ENCODE results near the gene CAMSAP1. TPM values are rescaled to one million over a fixed set of nuclear protein-coding genes. Genes with fewer than 3 reads are reported as not detected.

The CAMSAP1 gene
- polyA plus RNA-seq, 1 donor from 2014 or later: 58.5 TPM

GRCh38 chr9:135766251-135766650 lies 141.1 kb downstream of the CAMSAP1 start:
- Histone ChIP-seq H4K20me1 (ENCODE audit: insufficient read depth) (no peaks in the 10 kb centered on the region), H3K9ac (ENCODE audit: low read length) (no peak overlapping the region), H3K27me3 (ENCODE audit: insufficient read depth, low read depth, low read length) (no peaks in the 10 kb centered on the region), H3K36me3 (ENCODE audit: insufficient read depth, low read length) (no peaks in the 10 kb centered on the region), H3F3A (ENCODE audit: insufficient read depth, low read length, poor library complexity, severe bottlenecking) (no peaks in the 10 kb centered on the region), H3K79me2 (replicated peaks; ENCODE audit: insufficient read depth, low read length) (no peaks in the 10 kb centered on the region), H3K27ac (ENCODE audit: low read length) (no peak overlapping the region), H3K4me3 (ENCODE audit: low read length) (no peak overlapping the region), H3K9me3 (ENCODE audit: low read length) (no peaks in the 10 kb centered on the region), H3K4me2 (ENCODE audit: low read length) (no peak overlapping the region), H2AFZ (ENCODE audit: low read depth, low read length) (no peak overlapping the region), H3K9me2 (ENCODE audit: insufficient read depth, low read length) (no peaks in the 10 kb centered on the region)
- TF ChIP-seq REST (IDR thresholded peaks at IDR 0.05; ENCODE audit: borderline replicate concordance) (no peak), POLR2AphosphoS5 (IDR thresholded peaks at IDR 0.05) (no peak), MXI1 (conservative IDR thresholded peaks at IDR 0.05; ENCODE audit: poor library complexity, severe bottlenecking) (no peak), EZH2 (IDR thresholded peaks at IDR 0.05; ENCODE audit: borderline replicate concordance, insufficient read depth, low read length, poor library complexity, severe bottlenecking) (no peak), SMC3 (conservative IDR thresholded peaks at IDR 0.05; ENCODE audit: poor library complexity) (no peak), EP300 (conservative IDR thresholded peaks at IDR 0.05; ENCODE audit: poor library complexity, severe bottlenecking) (no peak), RAD21 (conservative IDR thresholded peaks at IDR 0.05) (no peak), TAF1 (IDR thresholded peaks at IDR 0.05; ENCODE audit: low read depth) (no peak)
- TF ChIP-seq, protein P1, sequence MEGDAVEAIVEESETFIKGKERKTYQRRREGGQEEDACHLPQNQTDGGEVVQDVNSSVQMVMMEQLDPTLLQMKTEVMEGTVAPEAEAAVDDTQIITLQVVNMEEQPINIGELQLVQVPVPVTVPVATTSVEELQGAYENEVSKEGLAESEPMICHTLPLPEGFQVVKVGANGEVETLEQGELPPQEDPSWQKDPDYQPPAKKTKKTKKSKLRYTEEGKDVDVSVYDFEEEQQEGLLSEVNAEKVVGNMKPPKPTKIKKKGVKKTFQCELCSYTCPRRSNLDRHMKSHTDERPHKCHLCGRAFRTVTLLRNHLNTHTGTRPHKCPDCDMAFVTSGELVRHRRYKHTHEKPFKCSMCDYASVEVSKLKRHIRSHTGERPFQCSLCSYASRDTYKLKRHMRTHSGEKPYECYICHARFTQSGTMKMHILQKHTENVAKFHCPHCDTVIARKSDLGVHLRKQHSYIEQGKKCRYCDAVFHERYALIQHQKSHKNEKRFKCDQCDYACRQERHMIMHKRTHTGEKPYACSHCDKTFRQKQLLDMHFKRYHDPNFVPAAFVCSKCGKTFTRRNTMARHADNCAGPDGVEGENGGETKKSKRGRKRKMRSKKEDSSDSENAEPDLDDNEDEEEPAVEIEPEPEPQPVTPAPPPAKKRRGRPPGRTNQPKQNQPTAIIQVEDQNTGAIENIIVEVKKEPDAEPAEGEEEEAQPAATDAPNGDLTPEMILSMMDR (IDR thresholded peaks at IDR 0.05; ENCODE audit: poor library complexity, severe bottlenecking): no peak

GRCh38 chr9:135765416-135765815 lies 141.9 kb downstream of the CAMSAP1 start:
- H3K9ac ChIP-seq (ENCODE audit: low read length): no peak overlapping the region
- H3K9me3 ChIP-seq (ENCODE audit: low read length): no peaks in the 10 kb centered on the region
- H3K9me2 ChIP-seq (ENCODE audit: insufficient read depth, low read length): no peaks in the 10 kb centered on the region
- H3F3A ChIP-seq (ENCODE audit: insufficient read depth, low read length, poor library complexity, severe bottlenecking): no peaks in the 10 kb centered on the region
- no peak overlapping the region for H2AFZ ChIP-seq (ENCODE audit: low read depth, low read length)
- TF ChIP-seq EZH2 (IDR thresholded peaks at IDR 0.05; ENCODE audit: borderline replicate concordance, insufficient read depth, low read length, poor library complexity, severe bottlenecking) (no peak), EP300 (conservative IDR thresholded peaks at IDR 0.05; ENCODE audit: poor library complexity, severe bottlenecking) (no peak), RAD21 (conservative IDR thresholded peaks at IDR 0.05) (no peak), POLR2AphosphoS5 (IDR thresholded peaks at IDR 0.05) (no peak), MXI1 (conservative IDR thresholded peaks at IDR 0.05; ENCODE audit: poor library complexity, severe bottlenecking) (no peak), TAF1 (IDR thresholded peaks at IDR 0.05; ENCODE audit: low read depth) (no peak), REST (IDR thresholded peaks at IDR 0.05; ENCODE audit: borderline replicate concordance) (no peak), SMC3 (conservative IDR thresholded peaks at IDR 0.05; ENCODE audit: poor library complexity) (no peak)
- TF ChIP-seq, protein P1 (IDR thresholded peaks at IDR 0.05; ENCODE audit: poor library complexity, severe bottlenecking): no peak
- no peak overlapping the region for H3K4me3 ChIP-seq (ENCODE audit: low read length)
- no peak overlapping the region for H3K27ac ChIP-seq (ENCODE audit: low read length)
- H3K79me2 ChIP-seq (replicated peaks; ENCODE audit: insufficient read depth, low read length): no peaks in the 10 kb centered on the region
- H3K36me3 ChIP-seq (ENCODE audit: insufficient read depth, low read length): no peaks in the 10 kb centered on the region
- H3K27me3 ChIP-seq (ENCODE audit: insufficient read depth, low read depth, low read length): no peaks in the 10 kb centered on the region
- no peak overlapping the region for H3K4me2 ChIP-seq (ENCODE audit: low read length)
- no peaks in the 10 kb centered on the region for H4K20me1 ChIP-seq (ENCODE audit: insufficient read depth)

Data from neural cell (in vitro differentiated cells).